SK-N-SH (cell line): ENCODE results near the gene FGFRL1.

ENCODE experiments used
- EP300 ChIP-seq, 2 experiments: IDR thresholded peaks; 2 replicates each; pipeline versions ENCODE4 v1.4.0 to v1.6.1; 2012; ENCODE audit warnings: borderline replicate concordance in 1 of 2, low read depth in 1 of 2, low read length in 1 of 2
- EZH2phosphoT487 ChIP-seq: fragments of 200-600 bp; sonication (generic); IDR thresholded peaks from 2 replicates; pipeline ENCODE4 v1.6.1; 2017; ENCODE audit warnings: low read depth, mixed run types, mild to moderate bottlenecking, antibody characterized with exemption, moderate library complexity, borderline replicate concordance
- GATA2 ChIP-seq: sonication (generic); formaldehyde crosslinking; IDR thresholded peaks from 2 replicates; pipeline ENCODE4 v1.5.0; 2020; ENCODE audit warnings: mild to moderate bottlenecking, missing genetic modification reagents
- NRF1 ChIP-seq: IDR thresholded peaks from 2 replicates; pipeline ENCODE4 v1.6.1; 2012; ENCODE audit warnings: low read depth, mild to moderate bottlenecking, low read length
- POLR2AphosphoS5 ChIP-seq: IDR thresholded peaks from 2 replicates; pipeline ENCODE4 v1.6.1; 2012; ENCODE audit warnings: low read depth, low read length
- REST ChIP-seq: IDR thresholded peaks from 2 replicates; pipeline ENCODE4 v1.6.1; 2012; ENCODE audit warnings: mild to moderate bottlenecking, low read depth, low read length, moderate library complexity
- TAF1 ChIP-seq: IDR thresholded peaks from 2 replicates; pipeline ENCODE4 v1.6.1; 2012; ENCODE audit warnings: low read depth, mild to moderate bottlenecking, low read length, moderate library complexity, borderline replicate concordance
- TF ChIP-seq, protein P1 (sequence below): fragments of 200-600 bp; sonication (generic); IDR thresholded peaks from 2 replicates; pipeline ENCODE4 v1.6.1; 2017; ENCODE audit warnings: antibody characterized with exemption, mild to moderate bottlenecking, moderate library complexity
- TF ChIP-seq, protein P2 (sequence below): IDR thresholded peaks from 2 replicates; pipeline ENCODE4 v1.4.0; 2012; ENCODE audit warnings: low read depth, borderline replicate concordance

- TF ChIP-seq REST (no peak), EP300 (IDR thresholded peaks at IDR 0.05; ENCODE audit: borderline replicate concordance in 1 of 2, low read depth in 1 of 2, low read length in 1 of 2) (no peak), EZH2phosphoT487 (no peak), NRF1 (no peak), POLR2AphosphoS5 (no peak), TAF1 (no peak), GATA2 (no peak)
- TF ChIP-seq, protein P1, sequence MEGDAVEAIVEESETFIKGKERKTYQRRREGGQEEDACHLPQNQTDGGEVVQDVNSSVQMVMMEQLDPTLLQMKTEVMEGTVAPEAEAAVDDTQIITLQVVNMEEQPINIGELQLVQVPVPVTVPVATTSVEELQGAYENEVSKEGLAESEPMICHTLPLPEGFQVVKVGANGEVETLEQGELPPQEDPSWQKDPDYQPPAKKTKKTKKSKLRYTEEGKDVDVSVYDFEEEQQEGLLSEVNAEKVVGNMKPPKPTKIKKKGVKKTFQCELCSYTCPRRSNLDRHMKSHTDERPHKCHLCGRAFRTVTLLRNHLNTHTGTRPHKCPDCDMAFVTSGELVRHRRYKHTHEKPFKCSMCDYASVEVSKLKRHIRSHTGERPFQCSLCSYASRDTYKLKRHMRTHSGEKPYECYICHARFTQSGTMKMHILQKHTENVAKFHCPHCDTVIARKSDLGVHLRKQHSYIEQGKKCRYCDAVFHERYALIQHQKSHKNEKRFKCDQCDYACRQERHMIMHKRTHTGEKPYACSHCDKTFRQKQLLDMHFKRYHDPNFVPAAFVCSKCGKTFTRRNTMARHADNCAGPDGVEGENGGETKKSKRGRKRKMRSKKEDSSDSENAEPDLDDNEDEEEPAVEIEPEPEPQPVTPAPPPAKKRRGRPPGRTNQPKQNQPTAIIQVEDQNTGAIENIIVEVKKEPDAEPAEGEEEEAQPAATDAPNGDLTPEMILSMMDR = no peak
- TF ChIP-seq, protein P2, sequence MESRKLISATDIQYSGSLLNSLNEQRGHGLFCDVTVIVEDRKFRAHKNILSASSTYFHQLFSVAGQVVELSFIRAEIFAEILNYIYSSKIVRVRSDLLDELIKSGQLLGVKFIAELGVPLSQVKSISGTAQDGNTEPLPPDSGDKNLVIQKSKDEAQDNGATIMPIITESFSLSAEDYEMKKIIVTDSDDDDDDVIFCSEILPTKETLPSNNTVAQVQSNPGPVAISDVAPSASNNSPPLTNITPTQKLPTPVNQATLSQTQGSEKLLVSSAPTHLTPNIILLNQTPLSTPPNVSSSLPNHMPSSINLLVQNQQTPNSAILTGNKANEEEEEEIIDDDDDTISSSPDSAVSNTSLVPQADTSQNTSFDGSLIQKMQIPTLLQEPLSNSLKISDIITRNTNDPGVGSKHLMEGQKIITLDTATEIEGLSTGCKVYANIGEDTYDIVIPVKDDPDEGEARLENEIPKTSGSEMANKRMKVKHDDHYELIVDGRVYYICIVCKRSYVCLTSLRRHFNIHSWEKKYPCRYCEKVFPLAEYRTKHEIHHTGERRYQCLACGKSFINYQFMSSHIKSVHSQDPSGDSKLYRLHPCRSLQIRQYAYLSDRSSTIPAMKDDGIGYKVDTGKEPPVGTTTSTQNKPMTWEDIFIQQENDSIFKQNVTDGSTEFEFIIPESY = no peak
Measured at GRCh38 chr4:967113-968104, 44.0 kb upstream of the FGFRL1 start.
